Measurements from ENCODE around the gene TBCD. TPM values are rescaled to one million over a fixed set of nuclear protein-coding genes. Genes with fewer than 3 reads are reported as not detected.

TBCD gene
- total and polyA plus RNA-seq, 9 of the 15 experiments (the other 6 are each of a cell fraction or from before 2014, with no cell fraction given), result 8.9 to 98.5 (median 28.0) TPM

DNA sequence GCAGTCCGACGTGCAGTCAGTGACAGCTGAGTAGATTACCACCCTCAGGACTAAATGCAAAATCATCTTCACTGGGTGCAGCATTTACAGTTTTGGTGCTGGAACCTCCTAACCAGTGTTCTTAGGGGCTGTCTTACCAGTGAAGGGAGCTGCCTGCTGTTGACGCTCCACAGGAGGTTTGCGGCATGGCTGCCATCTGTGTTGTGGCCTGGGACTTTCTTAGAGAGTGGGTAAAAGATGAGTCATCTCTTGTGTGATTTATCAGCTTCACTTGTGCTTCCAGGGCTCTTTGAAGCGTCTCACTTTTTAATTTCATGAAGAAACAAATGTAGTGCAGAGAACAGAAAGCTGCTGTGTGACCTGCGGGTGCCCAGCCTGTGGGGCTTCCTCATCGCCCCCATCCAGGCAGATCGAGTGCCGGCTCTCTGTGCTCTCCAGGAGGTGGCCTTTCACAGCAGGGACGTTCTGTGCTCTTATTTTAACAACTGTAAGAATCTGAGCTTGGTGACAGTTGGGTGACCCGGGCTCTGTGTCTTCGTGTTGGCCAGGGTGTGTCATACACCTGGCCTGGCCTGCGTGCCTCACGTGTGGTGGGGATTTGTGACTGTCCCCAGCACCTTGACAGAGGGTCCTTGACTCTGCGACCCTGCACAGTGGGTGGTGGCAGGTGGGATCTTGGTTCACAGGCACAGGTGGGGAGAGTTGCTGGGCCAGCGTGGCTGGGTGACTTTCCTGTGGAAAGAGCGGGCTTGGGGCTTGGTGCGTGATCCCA is 112.3 kb downstream of the TBCD start (continued):
- TF ChIP-seq, protein P1, sequence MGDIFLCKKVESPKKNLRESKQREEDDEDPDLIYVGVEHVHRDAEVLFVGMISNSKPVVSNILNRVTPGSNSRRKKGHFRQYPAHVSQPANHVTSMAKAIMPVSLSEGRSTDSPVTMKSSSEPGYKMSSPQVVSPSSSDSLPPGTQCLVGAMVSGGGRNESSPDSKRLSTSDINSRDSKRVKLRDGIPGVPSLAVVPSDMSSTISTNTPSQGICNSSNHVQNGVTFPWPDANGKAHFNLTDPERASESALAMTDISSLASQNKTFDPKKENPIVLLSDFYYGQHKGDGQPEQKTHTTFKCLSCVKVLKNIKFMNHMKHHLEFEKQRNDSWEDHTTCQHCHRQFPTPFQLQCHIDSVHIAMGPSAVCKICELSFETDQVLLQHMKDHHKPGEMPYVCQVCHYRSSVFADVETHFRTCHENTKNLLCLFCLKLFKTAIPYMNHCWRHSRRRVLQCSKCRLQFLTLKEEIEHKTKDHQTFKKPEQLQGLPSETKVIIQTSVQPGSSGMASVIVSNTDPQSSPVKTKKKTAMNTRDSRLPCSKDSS (IDR thresholded peaks at IDR 0.05; ENCODE audit: low read depth, partially characterized antibody), result no peak
- no peak for TF ChIP-seq SMAD3 (CRISPR knock-in tag; conservative IDR thresholded peaks at IDR 0.05)
- TF ChIP-seq ZC3H4 (CRISPR knock-in tag; IDR thresholded peaks at IDR 0.05; ENCODE audit: borderline replicate concordance), result no peak
- no peak for TF ChIP-seq ZNF324 (CRISPR knock-in tag; IDR thresholded peaks at IDR 0.05)
- no peak for TF ChIP-seq NR2C2 (CRISPR knock-in tag; IDR thresholded peaks at IDR 0.05)
- TF ChIP-seq NR2C2 (tag; IDR thresholded peaks at IDR 0.05), result no peak; the same call in 1 of the 2 replicates
- no peak for TF ChIP-seq CC2D1A (IDR thresholded peaks at IDR 0.05)
- TF ChIP-seq MCM7 (IDR thresholded peaks at IDR 0.05), result no peak
- no peak for TF ChIP-seq HDAC3 (IDR thresholded peaks at IDR 0.05; ENCODE audit: borderline replicate concordance, partially characterized antibody)
- no peak for TF ChIP-seq PTRF (tag; IDR thresholded peaks at IDR 0.05)
- no peak for TF ChIP-seq KDM5B (IDR thresholded peaks at IDR 0.05; ENCODE audit: insufficient replicate concordance, low read depth, low read length)
- no peak for TF ChIP-seq ZNF347 (CRISPR knock-in tag; IDR thresholded peaks at IDR 0.05; ENCODE audit: low read depth)
- no peak for TF ChIP-seq ZNF408 (CRISPR knock-in tag; IDR thresholded peaks at IDR 0.05; ENCODE audit: low read depth)
- TF ChIP-seq JUN (IDR thresholded peaks at IDR 0.05; ENCODE audit: borderline replicate concordance, low read depth, low read length), result peak; percentile 89
- no peak for TF ChIP-seq JUN (CRISPR knock-in tag; IDR thresholded peaks at IDR 0.05; ENCODE audit: borderline replicate concordance)
- no peak for TF ChIP-seq PHF20 (IDR thresholded peaks at IDR 0.05; ENCODE audit: partially characterized antibody)
- no peak for TF ChIP-seq ESRRA (IDR thresholded peaks at IDR 0.05; ENCODE audit: borderline replicate concordance, low read depth)
- peak; percentile 75 for TF ChIP-seq SMARCA4 (IDR thresholded peaks at IDR 0.05)
- TF ChIP-seq, protein P2, sequence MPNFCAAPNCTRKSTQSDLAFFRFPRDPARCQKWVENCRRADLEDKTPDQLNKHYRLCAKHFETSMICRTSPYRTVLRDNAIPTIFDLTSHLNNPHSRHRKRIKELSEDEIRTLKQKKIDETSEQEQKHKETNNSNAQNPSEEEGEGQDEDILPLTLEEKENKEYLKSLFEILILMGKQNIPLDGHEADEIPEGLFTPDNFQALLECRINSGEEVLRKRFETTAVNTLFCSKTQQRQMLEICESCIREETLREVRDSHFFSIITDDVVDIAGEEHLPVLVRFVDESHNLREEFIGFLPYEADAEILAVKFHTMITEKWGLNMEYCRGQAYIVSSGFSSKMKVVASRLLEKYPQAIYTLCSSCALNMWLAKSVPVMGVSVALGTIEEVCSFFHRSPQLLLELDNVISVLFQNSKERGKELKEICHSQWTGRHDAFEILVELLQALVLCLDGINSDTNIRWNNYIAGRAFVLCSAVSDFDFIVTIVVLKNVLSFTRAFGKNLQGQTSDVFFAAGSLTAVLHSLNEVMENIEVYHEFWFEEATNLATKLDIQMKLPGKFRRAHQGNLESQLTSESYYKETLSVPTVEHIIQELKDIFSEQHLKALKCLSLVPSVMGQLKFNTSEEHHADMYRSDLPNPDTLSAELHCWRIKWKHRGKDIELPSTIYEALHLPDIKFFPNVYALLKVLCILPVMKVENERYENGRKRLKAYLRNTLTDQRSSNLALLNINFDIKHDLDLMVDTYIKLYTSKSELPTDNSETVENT (CRISPR knock-in tag; IDR thresholded peaks at IDR 0.05), result no peak
- TF ChIP-seq TAF9B (IDR thresholded peaks at IDR 0.05; ENCODE audit: partially characterized antibody), result no peak
- TF ChIP-seq KAT8 (IDR thresholded peaks at IDR 0.05; ENCODE audit: low read depth), result no peak
- no peak for TF ChIP-seq ARID2 (IDR thresholded peaks at IDR 0.05)
- TF ChIP-seq, protein P3, sequence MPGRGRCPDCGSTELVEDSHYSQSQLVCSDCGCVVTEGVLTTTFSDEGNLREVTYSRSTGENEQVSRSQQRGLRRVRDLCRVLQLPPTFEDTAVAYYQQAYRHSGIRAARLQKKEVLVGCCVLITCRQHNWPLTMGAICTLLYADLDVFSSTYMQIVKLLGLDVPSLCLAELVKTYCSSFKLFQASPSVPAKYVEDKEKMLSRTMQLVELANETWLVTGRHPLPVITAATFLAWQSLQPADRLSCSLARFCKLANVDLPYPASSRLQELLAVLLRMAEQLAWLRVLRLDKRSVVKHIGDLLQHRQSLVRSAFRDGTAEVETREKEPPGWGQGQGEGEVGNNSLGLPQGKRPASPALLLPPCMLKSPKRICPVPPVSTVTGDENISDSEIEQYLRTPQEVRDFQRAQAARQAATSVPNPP (IDR thresholded peaks at IDR 0.05; ENCODE audit: borderline replicate concordance, insufficient read depth, insufficient read length), result no peak
- no peak for TF ChIP-seq TEAD4 (IDR thresholded peaks at IDR 0.05; ENCODE audit: low read length)
- TF ChIP-seq TEAD4 (CRISPR knock-in tag; IDR thresholded peaks at IDR 0.05; ENCODE audit: borderline replicate concordance), result no peak
- no peak for TF ChIP-seq HNRNPUL1 (IDR thresholded peaks at IDR 0.05; ENCODE audit: low read length)
- TF ChIP-seq ATF7 (IDR thresholded peaks at IDR 0.05), result peak; percentile 61
